Limb (tissue), 2 donors: Measurements from ENCODE around the gene CELA2A.
"Not testable (repeated sequence)": the region's sequence is repeated elsewhere in the genome, so short reads cannot be mapped to it uniquely, and the experiment has no call there.

Source experiments
- DNase-seq, 2 donors: peaks; one replicate each; pipeline ENCODE4 v3.0.0-alpha.2; 2016; ENCODE audit errors: extremely low spot score in 2 of 2

Gene CELA2A

GRCh38 chr1:15444468-15445389, 11.8 kb upstream of the CELA2A start:
- DNase-seq, result no peak

GRCh38 chr1:15445390-15446122, 11.0 kb upstream of the CELA2A start:
- no peak for DNase-seq

GRCh38 chr1:15446212-15446611, 10.3 kb upstream of the CELA2A start:
- no peak for DNase-seq

GRCh38 chr1:15448877-15449462, 7.6 kb upstream of the CELA2A start:
- DNase-seq, result no peak

GRCh38 chr1:15449567-15449966, 7.0 kb upstream of the CELA2A start:
- no peak for DNase-seq

GRCh38 chr1:15451014-15451722, 5.4 kb upstream of the CELA2A start:
- DNase-seq, result no peak

- no peak for DNase-seq
These were observed 4.3 kb upstream of the CELA2A start for GRCh38 chr1:15452216-15452615.

- DNase-seq, result no peak
These were observed 3.5 kb upstream of the CELA2A start for GRCh38 chr1:15452866-15453571.

- DNase-seq, result no peak
These were observed 2.8 kb upstream of the CELA2A start for GRCh38 chr1:15453734-15454133.

- no peak for DNase-seq
These were observed 2.3 kb upstream of the CELA2A start for GRCh38 chr1:15454256-15454655.

- no peak for DNase-seq
These were observed 1.0 kb upstream of the CELA2A start for GRCh38 chr1:15455522-15455921.

- no peak for DNase-seq
These were observed 1.1 kb downstream of the CELA2A start for GRCh38 chr1:15457585-15457984.

GRCh38 chr1:15458388-15458787, 1.9 kb downstream of the CELA2A start:
- DNase-seq, result not testable (repeated sequence)

GRCh38 chr1:15459771-15460707, 3.5 kb downstream of the CELA2A start:
- DNase-seq, result no peak

GRCh38 chr1:15460708-15461095, 4.2 kb downstream of the CELA2A start:
- no peak for DNase-seq

- not testable (repeated sequence) for DNase-seq
These were observed 6.7 kb downstream of the CELA2A start for GRCh38 chr1:15463064-15463800.

- not testable (repeated sequence) for DNase-seq
These were observed 7.4 kb downstream of the CELA2A start for GRCh38 chr1:15463926-15464322.

GRCh38 chr1:15465674-15466073, 9.1 kb downstream of the CELA2A start:
- DNase-seq, result no peak

GRCh38 chr1:15466955-15467625, 10.6 kb downstream of the CELA2A start:
- DNase-seq, result not testable (repeated sequence)
